ENCODE measurements around the gene OBSCN.

Gene OBSCN

GRCh38 chr1:228392111-228392936 lies 184.5 kb downstream of the OBSCN start:
- no peak for DNase-seq

- DNase-seq = no peak
Observed at GRCh38 chr1:228393268-228393701, 185.4 kb downstream of the OBSCN start.

- no peak for DNase-seq
Observed at GRCh38 chr1:228393811-228394570, 186.1 kb downstream of the OBSCN start.

GRCh38 chr1:228394571-228395394 lies 186.9 kb downstream of the OBSCN start:
- no peak for DNase-seq

GRCh38 chr1:228396770-228397662 lies 189.2 kb downstream of the OBSCN start:
- DNase-seq = no peak

- DNase-seq = no peak
Observed at GRCh38 chr1:228397966-228398365, 190.1 kb downstream of the OBSCN start.

- no peak for DNase-seq
Observed at GRCh38 chr1:228398741-228399461, 191.1 kb downstream of the OBSCN start.

- no peak for DNase-seq
Observed at GRCh38 chr1:228399531-228400236, 191.8 kb downstream of the OBSCN start.

GRCh38 chr1:228400237-228400651 lies 192.4 kb downstream of the OBSCN start:
- no peak for DNase-seq

GRCh38 chr1:228400692-228401454 lies 193.0 kb downstream of the OBSCN start:
- no peak for DNase-seq

GRCh38 chr1:228401782-228402640 lies 194.2 kb downstream of the OBSCN start:
- no peak for DNase-seq

GRCh38 chr1:228402641-228403025 lies 194.8 kb downstream of the OBSCN start:
- DNase-seq = no peak

- no peak for DNase-seq
Observed at GRCh38 chr1:228403231-228403631, 195.4 kb downstream of the OBSCN start.

GRCh38 chr1:228404107-228404720 lies 196.4 kb downstream of the OBSCN start:
- DNase-seq = no peak

- DNase-seq = no peak
Observed at GRCh38 chr1:228405200-228405978, 197.5 kb downstream of the OBSCN start.

GRCh38 chr1:228405979-228406228 lies 198.1 kb downstream of the OBSCN start:
- no peak for DNase-seq

GRCh38 chr1:228407106-228408040 lies 199.5 kb downstream of the OBSCN start:
- DNase-seq = no peak
